CD4-positive, alpha-beta T cell treated with Interleukin-17A for 1 hour (primary cell): ENCODE measurements around the gene WDR49.

Experiments used
- DNase-seq: peaks from one replicate; pipeline ENCODE4 v3.0.0-alpha.2; 2020

The WDR49 gene

GRCh38 chr3:167611718-167612117 is 42.0 kb downstream of the WDR49 start:
- no peak for DNase-seq

GRCh38 chr3:167609156-167609555 is 44.6 kb downstream of the WDR49 start:
- DNase-seq = no peak

GRCh38 chr3:167606836-167607235 is 46.9 kb downstream of the WDR49 start:
- no peak for DNase-seq

GRCh38 chr3:167605871-167606270 is 47.9 kb downstream of the WDR49 start:
- DNase-seq = no peak

- no peak for DNase-seq
Observed at GRCh38 chr3:167602041-167602440, 51.7 kb downstream of the WDR49 start.

GRCh38 chr3:167587651-167588050 is 66.1 kb downstream of the WDR49 start:
- no peak for DNase-seq

- no peak for DNase-seq
Observed at GRCh38 chr3:167575000-167575600, 78.6 kb downstream of the WDR49 start.

GRCh38 chr3:167572991-167573390 is 80.8 kb downstream of the WDR49 start:
- DNase-seq = no peak

GRCh38 chr3:167568634-167569033 is 85.1 kb downstream of the WDR49 start:
- DNase-seq = no peak

- no peak for DNase-seq
Observed at GRCh38 chr3:167565489-167565888, 88.3 kb downstream of the WDR49 start.

GRCh38 chr3:167564612-167565011 is 89.1 kb downstream of the WDR49 start:
- DNase-seq = no peak

GRCh38 chr3:167559924-167560323 is 93.8 kb downstream of the WDR49 start:
- no peak for DNase-seq

GRCh38 chr3:167554898-167555297 is 98.8 kb downstream of the WDR49 start:
- no peak for DNase-seq

GRCh38 chr3:167538081-167538480 is 115.7 kb downstream of the WDR49 start:
- no peak for DNase-seq

GRCh38 chr3:167521006-167521355 is 132.8 kb downstream of the WDR49 start:
- DNase-seq = no peak

GRCh38 chr3:167520266-167521005 is 133.3 kb downstream of the WDR49 start:
- no peak for DNase-seq

GRCh38 chr3:167507954-167508353 is 145.8 kb downstream of the WDR49 start:
- DNase-seq = no peak

GRCh38 chr3:167502401-167502800 is 151.3 kb downstream of the WDR49 start:
- DNase-seq = no peak

GRCh38 chr3:167501941-167502340 is 151.8 kb downstream of the WDR49 start:
- DNase-seq = no peak

- DNase-seq = no peak
Observed at GRCh38 chr3:167497903-167498302, 155.8 kb downstream of the WDR49 start.

- DNase-seq = no peak
Observed at GRCh38 chr3:167493244-167493643, 160.5 kb downstream of the WDR49 start.

GRCh38 chr3:167491621-167492020 is 162.1 kb downstream of the WDR49 start:
- DNase-seq = no peak

- no peak for DNase-seq
Observed at GRCh38 chr3:167489571-167489970, 164.2 kb downstream of the WDR49 start.

- DNase-seq = no peak
Observed at GRCh38 chr3:167487556-167487955, 166.2 kb downstream of the WDR49 start.

GRCh38 chr3:167484551-167484950 is 169.2 kb downstream of the WDR49 start:
- DNase-seq = no peak
